ENCODE data around the gene COG5. TPM values are rescaled to one million over a fixed set of nuclear protein-coding genes. Genes with fewer than 3 reads are reported as not detected.

COG5 gene
- total and polyA plus RNA-seq, 9 of the 15 experiments (the other 6 are each of a cell fraction or from before 2014, with no cell fraction given) = 15.3 to 75.1 (median 56.4) TPM

DNA sequence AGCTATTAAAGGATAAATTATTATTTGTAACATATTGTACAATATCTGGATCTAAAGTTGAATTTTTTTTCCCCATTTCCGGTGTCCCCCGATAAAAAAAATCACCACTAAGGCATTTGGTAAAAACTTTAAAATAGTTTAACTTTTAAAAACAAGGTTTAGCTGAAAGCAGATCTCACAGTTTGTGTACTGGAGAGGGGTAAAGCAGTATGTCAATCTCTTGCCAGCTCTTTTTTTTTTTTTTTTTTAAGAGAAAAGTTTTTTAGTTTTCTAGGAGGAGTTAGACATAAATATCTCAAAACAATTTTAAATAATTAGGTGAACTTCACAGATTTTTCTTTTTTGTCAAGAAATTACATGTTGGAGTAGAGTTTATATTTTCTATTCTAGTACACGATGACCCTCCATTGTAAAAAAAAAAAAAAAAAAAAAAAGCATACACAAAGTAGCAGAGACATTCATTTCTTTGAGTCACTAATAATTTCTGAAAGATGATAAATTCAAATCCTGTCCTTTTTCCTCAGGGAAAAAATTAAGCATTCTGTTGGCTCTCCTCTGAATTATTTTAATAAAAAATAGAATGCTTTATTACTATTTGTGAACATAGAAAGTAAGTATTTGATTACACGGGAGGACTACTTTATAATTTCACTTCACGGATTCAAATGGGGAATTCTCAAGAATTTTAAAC is 396.8 kb downstream of the COG5 start (continued):
- TF ChIP-seq, protein P1, sequence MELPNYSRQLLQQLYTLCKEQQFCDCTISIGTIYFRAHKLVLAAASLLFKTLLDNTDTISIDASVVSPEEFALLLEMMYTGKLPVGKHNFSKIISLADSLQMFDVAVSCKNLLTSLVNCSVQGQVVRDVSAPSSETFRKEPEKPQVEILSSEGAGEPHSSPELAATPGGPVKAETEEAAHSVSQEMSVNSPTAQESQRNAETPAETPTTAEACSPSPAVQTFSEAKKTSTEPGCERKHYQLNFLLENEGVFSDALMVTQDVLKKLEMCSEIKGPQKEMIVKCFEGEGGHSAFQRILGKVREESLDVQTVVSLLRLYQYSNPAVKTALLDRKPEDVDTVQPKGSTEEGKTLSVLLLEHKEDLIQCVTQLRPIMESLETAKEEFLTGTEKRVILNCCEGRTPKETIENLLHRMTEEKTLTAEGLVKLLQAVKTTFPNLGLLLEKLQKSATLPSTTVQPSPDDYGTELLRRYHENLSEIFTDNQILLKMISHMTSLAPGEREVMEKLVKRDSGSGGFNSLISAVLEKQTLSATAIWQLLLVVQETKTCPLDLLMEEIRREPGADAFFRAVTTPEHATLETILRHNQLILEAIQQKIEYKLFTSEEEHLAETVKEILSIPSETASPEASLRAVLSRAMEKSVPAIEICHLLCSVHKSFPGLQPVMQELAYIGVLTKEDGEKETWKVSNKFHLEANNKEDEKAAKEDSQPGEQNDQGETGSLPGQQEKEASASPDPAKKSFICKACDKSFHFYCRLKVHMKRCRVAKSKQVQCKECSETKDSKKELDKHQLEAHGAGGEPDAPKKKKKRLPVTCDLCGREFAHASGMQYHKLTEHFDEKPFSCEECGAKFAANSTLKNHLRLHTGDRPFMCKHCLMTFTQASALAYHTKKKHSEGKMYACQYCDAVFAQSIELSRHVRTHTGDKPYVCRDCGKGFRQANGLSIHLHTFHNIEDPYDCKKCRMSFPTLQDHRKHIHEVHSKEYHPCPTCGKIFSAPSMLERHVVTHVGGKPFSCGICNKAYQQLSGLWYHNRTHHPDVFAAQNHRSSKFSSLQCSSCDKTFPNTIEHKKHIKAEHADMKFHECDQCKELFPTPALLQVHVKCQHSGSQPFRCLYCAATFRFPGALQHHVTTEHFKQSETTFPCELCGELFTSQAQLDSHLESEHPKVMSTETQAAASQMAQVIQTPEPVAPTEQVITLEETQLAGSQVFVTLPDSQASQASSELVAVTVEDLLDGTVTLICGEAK (IDR thresholded peaks at IDR 0.05) = peak; percentile 57; the same call in 1 of the 2 replicates
- TF ChIP-seq, protein P1 (CRISPR knock-in tag; IDR thresholded peaks at IDR 0.05) = no peak
- TF ChIP-seq KHSRP (IDR thresholded peaks at IDR 0.05) = no peak
- TF ChIP-seq ZNF263 (CRISPR knock-in tag; IDR thresholded peaks at IDR 0.05; ENCODE audit: borderline replicate concordance) = no peak
- no peak for TF ChIP-seq SMC3 (conservative IDR thresholded peaks at IDR 0.05; ENCODE audit: insufficient read depth, low read depth, low read length)
- peak; percentile 49; the same call in 1 of the 2 replicates for TF ChIP-seq ZKSCAN8 (CRISPR knock-in tag; IDR thresholded peaks at IDR 0.05)
- TF ChIP-seq, protein P2, sequence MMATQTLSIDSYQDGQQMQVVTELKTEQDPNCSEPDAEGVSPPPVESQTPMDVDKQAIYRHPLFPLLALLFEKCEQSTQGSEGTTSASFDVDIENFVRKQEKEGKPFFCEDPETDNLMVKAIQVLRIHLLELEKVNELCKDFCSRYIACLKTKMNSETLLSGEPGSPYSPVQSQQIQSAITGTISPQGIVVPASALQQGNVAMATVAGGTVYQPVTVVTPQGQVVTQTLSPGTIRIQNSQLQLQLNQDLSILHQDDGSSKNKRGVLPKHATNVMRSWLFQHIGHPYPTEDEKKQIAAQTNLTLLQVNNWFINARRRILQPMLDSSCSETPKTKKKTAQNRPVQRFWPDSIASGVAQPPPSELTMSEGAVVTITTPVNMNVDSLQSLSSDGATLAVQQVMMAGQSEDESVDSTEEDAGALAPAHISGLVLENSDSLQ (IDR thresholded peaks at IDR 0.05) = peak; percentile 59
- 0 out of 2 replicates have a peak, but pooled peaks have one; percentile 56 for TF ChIP-seq ZNF175 (CRISPR knock-in tag; IDR thresholded peaks at IDR 0.05; ENCODE audit: low read depth)
- TF ChIP-seq ZNF384 (IDR thresholded peaks at IDR 0.05; ENCODE audit: low read depth, low read length) = peak; percentile 40; the same call in 1 of the 2 replicates
- TF ChIP-seq, protein P3, sequence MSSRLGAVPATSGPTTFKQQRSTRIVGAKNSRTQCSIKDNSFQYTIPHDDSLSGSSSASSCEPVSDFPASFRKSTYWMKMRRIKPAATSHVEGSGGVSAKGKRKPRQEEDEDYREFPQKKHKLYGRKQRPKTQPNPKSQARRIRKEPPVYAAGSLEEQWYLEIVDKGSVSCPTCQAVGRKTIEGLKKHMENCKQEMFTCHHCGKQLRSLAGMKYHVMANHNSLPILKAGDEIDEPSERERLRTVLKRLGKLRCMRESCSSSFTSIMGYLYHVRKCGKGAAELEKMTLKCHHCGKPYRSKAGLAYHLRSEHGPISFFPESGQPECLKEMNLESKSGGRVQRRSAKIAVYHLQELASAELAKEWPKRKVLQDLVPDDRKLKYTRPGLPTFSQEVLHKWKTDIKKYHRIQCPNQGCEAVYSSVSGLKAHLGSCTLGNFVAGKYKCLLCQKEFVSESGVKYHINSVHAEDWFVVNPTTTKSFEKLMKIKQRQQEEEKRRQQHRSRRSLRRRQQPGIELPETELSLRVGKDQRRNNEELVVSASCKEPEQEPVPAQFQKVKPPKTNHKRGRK (tag; IDR thresholded peaks at IDR 0.05) = 0 out of 2 replicates have a peak, but pooled peaks have one; percentile 30
- TF ChIP-seq HMGN3 (IDR thresholded peaks at IDR 0.05; ENCODE audit: borderline replicate concordance, extremely low read depth, insufficient read length, low read depth, low read length) = no peak
